22Rv1 (cell line): Measurements from ENCODE around the gene UBR4.

ENCODE experiments used
- ZFX ChIP-seq: fragments of 450-650 bp; IDR thresholded peaks from 2 replicates; pipeline ENCODE4 v1.6.1; 2017; ENCODE audit warnings: antibody characterized with exemption, borderline replicate concordance
- TF ChIP-seq, protein P1 (sequence below): fragments of 450-650 bp; IDR thresholded peaks from 2 replicates; pipeline ENCODE4 v1.5.1; 2017; ENCODE audit warnings: mild to moderate bottlenecking

DNA sequence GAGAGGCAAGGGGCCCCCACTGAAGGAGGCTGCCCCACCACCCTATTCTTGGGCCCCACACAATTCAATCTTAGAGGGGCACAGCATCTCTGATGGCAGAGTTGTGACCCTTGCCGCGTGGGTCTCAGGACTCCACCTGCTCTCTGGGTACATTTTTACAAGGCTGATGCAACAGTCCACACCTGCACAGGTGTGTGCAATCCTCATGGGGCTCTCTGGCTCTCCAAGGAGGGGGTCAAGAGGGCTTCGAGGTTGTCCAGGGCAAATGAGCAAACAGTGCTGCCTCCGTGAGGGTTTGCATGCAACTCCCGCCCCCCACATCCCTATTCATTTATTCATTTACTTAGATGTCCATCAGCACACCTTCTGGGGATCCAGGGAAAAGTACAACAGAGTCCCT is 172.0 kb downstream of the UBR4 start:
- TF ChIP-seq, protein P1, sequence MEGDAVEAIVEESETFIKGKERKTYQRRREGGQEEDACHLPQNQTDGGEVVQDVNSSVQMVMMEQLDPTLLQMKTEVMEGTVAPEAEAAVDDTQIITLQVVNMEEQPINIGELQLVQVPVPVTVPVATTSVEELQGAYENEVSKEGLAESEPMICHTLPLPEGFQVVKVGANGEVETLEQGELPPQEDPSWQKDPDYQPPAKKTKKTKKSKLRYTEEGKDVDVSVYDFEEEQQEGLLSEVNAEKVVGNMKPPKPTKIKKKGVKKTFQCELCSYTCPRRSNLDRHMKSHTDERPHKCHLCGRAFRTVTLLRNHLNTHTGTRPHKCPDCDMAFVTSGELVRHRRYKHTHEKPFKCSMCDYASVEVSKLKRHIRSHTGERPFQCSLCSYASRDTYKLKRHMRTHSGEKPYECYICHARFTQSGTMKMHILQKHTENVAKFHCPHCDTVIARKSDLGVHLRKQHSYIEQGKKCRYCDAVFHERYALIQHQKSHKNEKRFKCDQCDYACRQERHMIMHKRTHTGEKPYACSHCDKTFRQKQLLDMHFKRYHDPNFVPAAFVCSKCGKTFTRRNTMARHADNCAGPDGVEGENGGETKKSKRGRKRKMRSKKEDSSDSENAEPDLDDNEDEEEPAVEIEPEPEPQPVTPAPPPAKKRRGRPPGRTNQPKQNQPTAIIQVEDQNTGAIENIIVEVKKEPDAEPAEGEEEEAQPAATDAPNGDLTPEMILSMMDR = no peak
- TF ChIP-seq ZFX = no peak
